Measurements from ENCODE around the gene GPR157.

- TF ChIP-seq CTCF (IDR thresholded peaks at IDR 0.05) (no peak), POLR2AphosphoS5 (IDR thresholded peaks at IDR 0.05) (no peak), EP300 (IDR thresholded peaks at IDR 0.05; ENCODE audit: low read depth) (no peak)
Measured at GRCh38 chr1:9112961-9113880, 15.7 kb downstream of the GPR157 start.

Measured in transverse colon (tissue), 4 donors.